Measurements from ENCODE around the gene CCDC85A. TPM values are rescaled to one million over a fixed set of nuclear protein-coding genes. Genes with fewer than 3 reads are reported as not detected.

CCDC85A gene
- total RNA-seq, 4 donors from 2014 or later = 0.42 to 2.1 (median 1.3) TPM

DNA sequence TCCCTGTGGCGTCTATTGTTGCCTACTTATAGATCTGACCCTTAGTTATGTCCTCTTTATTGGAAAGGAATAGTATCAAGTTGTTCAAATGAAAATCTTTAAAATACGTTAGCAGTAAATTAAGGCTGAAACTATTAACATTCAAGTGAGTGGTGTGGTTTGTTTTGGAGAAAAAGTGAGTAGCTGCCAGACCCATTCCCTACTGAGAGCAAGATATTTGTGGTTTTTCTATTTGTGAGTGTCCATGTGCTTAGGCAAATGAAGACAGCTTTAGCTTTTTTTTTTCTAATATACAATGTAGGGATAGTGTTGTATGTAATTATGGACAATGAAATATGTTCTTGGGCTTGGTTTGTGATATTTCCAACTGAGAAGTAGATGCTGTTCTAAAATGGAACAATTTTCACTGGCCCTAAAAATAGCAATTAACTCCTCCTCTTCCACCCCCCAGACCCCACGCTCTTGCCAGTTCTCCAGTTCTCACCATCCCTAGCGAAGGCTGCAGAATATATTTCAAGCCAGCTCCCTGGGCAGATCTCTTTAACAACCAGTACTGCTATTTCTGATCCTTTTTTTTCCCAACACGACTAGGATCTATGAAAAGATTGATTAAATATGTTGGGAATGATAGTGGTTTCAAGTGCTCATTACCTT, 83.1 kb downstream of the CCDC85A start:
- Histone ChIP-seq H3K9me3 (no peaks in the 10 kb centered on the region), H3K4me1 (no peaks in the 10 kb centered on the region), H3K36me3 (no peaks in the 10 kb centered on the region), H3K27me3 (no peaks in the 10 kb centered on the region), H3K4me3 (no peak overlapping the region), H3K27ac (no peak overlapping the region)
- TF ChIP-seq, protein P1, sequence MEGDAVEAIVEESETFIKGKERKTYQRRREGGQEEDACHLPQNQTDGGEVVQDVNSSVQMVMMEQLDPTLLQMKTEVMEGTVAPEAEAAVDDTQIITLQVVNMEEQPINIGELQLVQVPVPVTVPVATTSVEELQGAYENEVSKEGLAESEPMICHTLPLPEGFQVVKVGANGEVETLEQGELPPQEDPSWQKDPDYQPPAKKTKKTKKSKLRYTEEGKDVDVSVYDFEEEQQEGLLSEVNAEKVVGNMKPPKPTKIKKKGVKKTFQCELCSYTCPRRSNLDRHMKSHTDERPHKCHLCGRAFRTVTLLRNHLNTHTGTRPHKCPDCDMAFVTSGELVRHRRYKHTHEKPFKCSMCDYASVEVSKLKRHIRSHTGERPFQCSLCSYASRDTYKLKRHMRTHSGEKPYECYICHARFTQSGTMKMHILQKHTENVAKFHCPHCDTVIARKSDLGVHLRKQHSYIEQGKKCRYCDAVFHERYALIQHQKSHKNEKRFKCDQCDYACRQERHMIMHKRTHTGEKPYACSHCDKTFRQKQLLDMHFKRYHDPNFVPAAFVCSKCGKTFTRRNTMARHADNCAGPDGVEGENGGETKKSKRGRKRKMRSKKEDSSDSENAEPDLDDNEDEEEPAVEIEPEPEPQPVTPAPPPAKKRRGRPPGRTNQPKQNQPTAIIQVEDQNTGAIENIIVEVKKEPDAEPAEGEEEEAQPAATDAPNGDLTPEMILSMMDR (IDR thresholded peaks at IDR 0.05) = no peak
- TF ChIP-seq POLR2A (IDR thresholded peaks at IDR 0.05) = no peak
- 57 to 67% methylated on average over 5 of the region's 5 CpGs for WGBS, 2 donors
- DNase-seq = no peak
- intact Hi-C loops (cut with DNase I) = no loop called here

GRCh38 chr2:56267415-56267788, 83.6 kb downstream of the CCDC85A start:
- TF ChIP-seq, protein P1 (IDR thresholded peaks at IDR 0.05) = no peak
- no peak for TF ChIP-seq POLR2A (IDR thresholded peaks at IDR 0.05)
- intact Hi-C loops (cut with DNase I) = no loop called here
- no peaks in the 10 kb centered on the region for H3K36me3 ChIP-seq
- no peak overlapping the region for H3K4me3 ChIP-seq
- H3K27ac ChIP-seq = no peak overlapping the region
- WGBS, 2 donors = 55 to 73% methylated on average over 3 of the region's 3 CpGs
- no peak for DNase-seq
- H3K4me1 ChIP-seq = no peaks in the 10 kb centered on the region
- no peaks in the 10 kb centered on the region for H3K27me3 ChIP-seq
- H3K9me3 ChIP-seq = no peaks in the 10 kb centered on the region

- DNase-seq = no peak
- H3K27me3 ChIP-seq = no peaks in the 10 kb centered on the region
- TF ChIP-seq, protein P1 (IDR thresholded peaks at IDR 0.05) = no peak
- TF ChIP-seq POLR2A (IDR thresholded peaks at IDR 0.05) = no peak
- no peaks in the 10 kb centered on the region for H3K36me3 ChIP-seq
- H3K4me1 ChIP-seq = no peaks in the 10 kb centered on the region
- no peak overlapping the region for H3K27ac ChIP-seq
- H3K9me3 ChIP-seq = no peaks in the 10 kb centered on the region
- WGBS, 2 donors = 56 to 57% methylated on average over 2 of the region's 2 CpGs
- H3K4me3 ChIP-seq = no peak overlapping the region
- intact Hi-C loops (cut with DNase I) = no loop called here
Measured at GRCh38 chr2:56268856-56269255, 85.1 kb downstream of the CCDC85A start.

GRCh38 chr2:56271275-56271674, 87.5 kb downstream of the CCDC85A start:
- DNase-seq = no peak
- 64 to 85% methylated on average over 2 of the region's 2 CpGs for WGBS, 2 donors
- H3K4me1 ChIP-seq = no peaks in the 10 kb centered on the region
- no peaks in the 10 kb centered on the region for H3K27me3 ChIP-seq
- intact Hi-C loops (cut with DNase I) = no loop called here
- no peak overlapping the region for H3K4me3 ChIP-seq
- no peaks in the 10 kb centered on the region for H3K36me3 ChIP-seq
- H3K27ac ChIP-seq = no peak overlapping the region
- H3K9me3 ChIP-seq = no peaks in the 10 kb centered on the region
- TF ChIP-seq, protein P1 (IDR thresholded peaks at IDR 0.05) = no peak

GRCh38 chr2:56285224-56285623, 101.4 kb downstream of the CCDC85A start:
- intact Hi-C loops (cut with DNase I) = no loop called here
- 87 to 93% methylated on average over 5 of the region's 5 CpGs for WGBS, 2 donors

More at GRCh38 chr2:56285224-56285623, 101.4 kb downstream of the CCDC85A start:
- Histone ChIP-seq H3K4me1 (no peaks in the 10 kb centered on the region), H3K27me3 (no peaks in the 10 kb centered on the region), H3K4me3 (no peak overlapping the region), H3K36me3 (no peaks in the 10 kb centered on the region), H3K9me3 (no peaks in the 10 kb centered on the region), H3K27ac (no peak overlapping the region)
- TF ChIP-seq, protein P1 (IDR thresholded peaks at IDR 0.05) = no peak
- no peak for TF ChIP-seq POLR2A (IDR thresholded peaks at IDR 0.05)
- no peak for DNase-seq

Data from esophagus squamous epithelium (tissue), 5 donors.